ENCODE results near the gene ERF.

DNA sequence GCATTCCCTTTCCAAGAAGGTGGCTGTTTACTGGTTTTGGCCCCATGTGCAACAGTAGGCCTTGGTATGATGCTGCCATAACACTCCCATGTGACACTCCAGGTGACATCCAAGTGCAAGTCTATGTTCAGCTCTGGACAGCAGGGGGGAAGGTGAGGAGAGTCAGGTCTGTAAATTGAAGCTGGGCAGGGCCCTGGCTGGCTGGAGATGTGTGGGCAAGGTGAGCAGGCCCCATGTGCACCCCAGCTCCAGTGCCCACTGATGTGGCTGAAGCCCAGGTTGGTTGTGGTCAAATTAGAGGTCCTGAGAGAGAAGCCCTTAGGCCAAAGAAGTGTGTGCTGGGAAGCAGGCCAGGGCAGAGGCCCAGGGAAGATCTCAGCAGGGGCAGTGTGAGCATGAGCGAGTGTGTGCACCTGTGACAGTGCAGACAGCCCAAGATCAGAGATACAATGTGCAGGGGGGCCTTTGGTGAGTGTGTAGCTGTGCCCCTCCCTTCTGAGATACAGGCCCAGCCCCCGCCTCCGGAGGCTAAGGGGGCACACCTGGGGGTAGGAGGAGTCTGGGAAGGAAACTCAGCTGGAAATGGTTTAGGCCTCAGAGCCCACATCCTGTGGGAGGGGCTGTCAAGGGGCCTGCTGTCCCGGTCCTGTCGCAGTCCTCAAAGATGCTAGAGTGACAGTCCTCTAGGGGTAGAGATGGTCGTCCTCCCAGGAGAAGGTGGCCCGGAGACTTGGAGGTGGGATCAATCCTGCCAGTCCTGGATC lies 56.1 kb downstream of the ERF start:
- TF ChIP-seq, protein P1, sequence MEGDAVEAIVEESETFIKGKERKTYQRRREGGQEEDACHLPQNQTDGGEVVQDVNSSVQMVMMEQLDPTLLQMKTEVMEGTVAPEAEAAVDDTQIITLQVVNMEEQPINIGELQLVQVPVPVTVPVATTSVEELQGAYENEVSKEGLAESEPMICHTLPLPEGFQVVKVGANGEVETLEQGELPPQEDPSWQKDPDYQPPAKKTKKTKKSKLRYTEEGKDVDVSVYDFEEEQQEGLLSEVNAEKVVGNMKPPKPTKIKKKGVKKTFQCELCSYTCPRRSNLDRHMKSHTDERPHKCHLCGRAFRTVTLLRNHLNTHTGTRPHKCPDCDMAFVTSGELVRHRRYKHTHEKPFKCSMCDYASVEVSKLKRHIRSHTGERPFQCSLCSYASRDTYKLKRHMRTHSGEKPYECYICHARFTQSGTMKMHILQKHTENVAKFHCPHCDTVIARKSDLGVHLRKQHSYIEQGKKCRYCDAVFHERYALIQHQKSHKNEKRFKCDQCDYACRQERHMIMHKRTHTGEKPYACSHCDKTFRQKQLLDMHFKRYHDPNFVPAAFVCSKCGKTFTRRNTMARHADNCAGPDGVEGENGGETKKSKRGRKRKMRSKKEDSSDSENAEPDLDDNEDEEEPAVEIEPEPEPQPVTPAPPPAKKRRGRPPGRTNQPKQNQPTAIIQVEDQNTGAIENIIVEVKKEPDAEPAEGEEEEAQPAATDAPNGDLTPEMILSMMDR (conservative IDR thresholded peaks at IDR 0.05): no peak
- TF ChIP-seq EZH2 (IDR thresholded peaks at IDR 0.05; ENCODE audit: low read depth): no peak

Data from PC-9 (cell line).